ENCODE data around the gene ATG101.

ATG101 gene

GRCh38 chr12:52122540-52122871, 52.7 kb downstream of the ATG101 start:
- Histone ChIP-seq H3K9ac (ENCODE audit: low read length in 5 of 5) (no peak overlapping the region), H3K9me3 (ENCODE audit: control insufficient read depth in 5 of 5, low read length in 5 of 5) (no peaks in the 10 kb centered on the region), H3K4me1 (ENCODE audit: control insufficient read depth in 5 of 5, insufficient read depth in 5 of 5, low read length in 5 of 5) (peaks cover 0 to 31% (median 13%) of the 10 kb centered on the region in 5 donors), H3K36me3 (ENCODE audit: control insufficient read depth in 5 of 5, insufficient read depth in 5 of 5, low read length in 5 of 5) (no peaks in the 10 kb centered on the region), H3K27ac (ENCODE audit: low read depth, low read length) (no peak overlapping the region), H3K27me3 (ENCODE audit: control insufficient read depth in 5 of 5, insufficient read depth in 4 of 5, low read length in 5 of 5) (peaks cover 11 to 36% (median 21%) of the 10 kb centered on the region in 5 donors), H3K4me3 (ENCODE audit: low read depth in 1 of 5, low read length in 5 of 5) (no peak overlapping the region)

GRCh38 chr12:52122904-52123303, 53.1 kb downstream of the ATG101 start:
- Histone ChIP-seq H3K36me3 (ENCODE audit: control insufficient read depth in 5 of 5, insufficient read depth in 5 of 5, low read length in 5 of 5) (no peaks in the 10 kb centered on the region), H3K27ac (ENCODE audit: low read depth, low read length) (no peak overlapping the region), H3K9me3 (ENCODE audit: control insufficient read depth in 5 of 5, low read length in 5 of 5) (no peaks in the 10 kb centered on the region), H3K27me3 (ENCODE audit: control insufficient read depth in 5 of 5, insufficient read depth in 4 of 5, low read length in 5 of 5) (peaks cover 11 to 36% (median 21%) of the 10 kb centered on the region in 5 donors), H3K4me3 (ENCODE audit: low read depth in 1 of 5, low read length in 5 of 5) (no peak overlapping the region), H3K4me1 (ENCODE audit: control insufficient read depth in 5 of 5, insufficient read depth in 5 of 5, low read length in 5 of 5) (peaks cover 0 to 35% (median 13%) of the 10 kb centered on the region in 5 donors), H3K9ac (ENCODE audit: low read length in 5 of 5) (no peak overlapping the region)

- Histone ChIP-seq H3K9me3 (ENCODE audit: control insufficient read depth in 5 of 5, low read length in 5 of 5) (no peaks in the 10 kb centered on the region), H3K27me3 (ENCODE audit: control insufficient read depth in 5 of 5, insufficient read depth in 4 of 5, low read length in 5 of 5) (peaks cover 11 to 31% (median 18%) of the 10 kb centered on the region in 5 donors), H3K27ac (ENCODE audit: low read depth, low read length) (no peak overlapping the region), H3K36me3 (ENCODE audit: control insufficient read depth in 5 of 5, insufficient read depth in 5 of 5, low read length in 5 of 5) (no peaks in the 10 kb centered on the region), H3K4me3 (ENCODE audit: low read depth in 1 of 5, low read length in 5 of 5) (no peak overlapping the region), H3K4me1 (ENCODE audit: control insufficient read depth in 5 of 5, insufficient read depth in 5 of 5, low read length in 5 of 5) (peaks cover 0 to 37% (median 13%) of the 10 kb centered on the region in 5 donors), H3K9ac (ENCODE audit: low read length in 5 of 5) (no peak overlapping the region)
Measured at GRCh38 chr12:52123487-52124186, 53.9 kb downstream of the ATG101 start.

- H3K27ac ChIP-seq (ENCODE audit: low read depth, low read length), result no peak overlapping the region
- H3K4me3 ChIP-seq (ENCODE audit: low read depth in 1 of 5, low read length in 5 of 5), result no peak overlapping the region
- peaks cover 7 to 23% (median 17%) of the 10 kb centered on the region in 5 donors for H3K27me3 ChIP-seq (ENCODE audit: control insufficient read depth in 5 of 5, insufficient read depth in 4 of 5, low read length in 5 of 5)
- no peaks in the 10 kb centered on the region for H3K36me3 ChIP-seq (ENCODE audit: control insufficient read depth in 5 of 5, insufficient read depth in 5 of 5, low read length in 5 of 5)
- peaks cover 0 to 27% (median 10%) of the 10 kb centered on the region in 5 donors for H3K4me1 ChIP-seq (ENCODE audit: control insufficient read depth in 5 of 5, insufficient read depth in 5 of 5, low read length in 5 of 5)
- H3K9me3 ChIP-seq (ENCODE audit: control insufficient read depth in 5 of 5, low read length in 5 of 5), result no peaks in the 10 kb centered on the region
- no peak overlapping the region for H3K9ac ChIP-seq (ENCODE audit: low read length in 5 of 5)
Measured at GRCh38 chr12:52125476-52125900, 55.7 kb downstream of the ATG101 start.

GRCh38 chr12:52126050-52126604, 56.3 kb downstream of the ATG101 start:
- H3K9me3 ChIP-seq (ENCODE audit: control insufficient read depth in 5 of 5, low read length in 5 of 5), result no peaks in the 10 kb centered on the region
- H3K4me3 ChIP-seq (ENCODE audit: low read depth in 1 of 5, low read length in 5 of 5), result no peak overlapping the region

More at GRCh38 chr12:52126050-52126604, 56.3 kb downstream of the ATG101 start:
- Histone ChIP-seq H3K9ac (ENCODE audit: low read length in 5 of 5) (no peak overlapping the region), H3K27ac (ENCODE audit: low read depth, low read length) (no peak overlapping the region), H3K36me3 (ENCODE audit: control insufficient read depth in 5 of 5, insufficient read depth in 5 of 5, low read length in 5 of 5) (no peaks in the 10 kb centered on the region), H3K27me3 (ENCODE audit: control insufficient read depth in 5 of 5, insufficient read depth in 4 of 5, low read length in 5 of 5) (peaks cover 5 to 18% (median 16%) of the 10 kb centered on the region in 5 donors), H3K4me1 (ENCODE audit: control insufficient read depth in 5 of 5, insufficient read depth in 5 of 5, low read length in 5 of 5) (peaks cover 0 to 27% (median 10%) of the 10 kb centered on the region in 5 donors)

All from subcutaneous abdominal adipose tissue (tissue), 5 donors.